Type B pancreatic cell (in vitro differentiated cells): ENCODE results near the gene ZNF526. TPM values are rescaled to one million over a fixed set of nuclear protein-coding genes. Genes with fewer than 3 reads are reported as not detected.

ENCODE experiments used
- DNase-seq: peaks from one replicate; pipeline ENCODE4 v3.0.0; 2021; ENCODE audit warnings: mixed read lengths; ENCODE audit not compliant: unreplicated experiment; ENCODE audit errors: extremely low spot score
- H3K27ac Mint-ChIP-seq: 2 replicates; pipeline ENCODE4 v1.8.0; 2021; ENCODE audit warnings: mild to moderate bottlenecking, mixed read lengths
- H3K27me3 Mint-ChIP-seq: 2 replicates; pipeline ENCODE4 v1.8.0; 2021; ENCODE audit warnings: mixed read lengths
- H3K36me3 Mint-ChIP-seq: 2 replicates; pipeline ENCODE4 v1.8.0; 2021; ENCODE audit warnings: mixed read lengths
- H3K4me1 Mint-ChIP-seq: one replicate; pipeline ENCODE4 v1.8.0; 2021; ENCODE audit warnings: mixed read lengths; ENCODE audit not compliant: unreplicated experiment
- H3K4me3 Mint-ChIP-seq: 2 replicates; pipeline ENCODE4 v1.8.0; 2021; ENCODE audit warnings: mild to moderate bottlenecking, mixed read lengths
- H3K9me3 Mint-ChIP-seq: 2 replicates; pipeline ENCODE4 v1.8.0; 2021; ENCODE audit warnings: mixed read lengths
- CTCF ChIP-seq: fragments of 200-600 bp; sonication (generic); conservative IDR thresholded peaks from 2 replicates; pipeline ENCODE4 v1.5.0; 2021; ENCODE audit warnings: antibody characterized with exemption, mild to moderate bottlenecking
- total RNA-seq: library from RNA; stranded (reverse); gene quantifications from 2 replicates; pipeline ENCODE4 v1.2.1, GENCODE V29; 2021; ENCODE audit warnings: low replicate concordance

ZNF526 gene
- total RNA-seq, 1 donor from 2014 or later: 18.2 TPM

GRCh38 chr19:42249149-42249750 is 29.1 kb downstream of the ZNF526 start:
- Mint-ChIP-seq H3K27ac (no peak overlapping the region), H3K4me3 (no peak overlapping the region), H3K27me3 (no peaks in the 10 kb centered on the region), H3K9me3 (no peaks in the 10 kb centered on the region), H3K4me1 (peaks cover 36% of the 10 kb centered on the region), H3K36me3 (peaks cover 3% of the 10 kb centered on the region)
- no peak for TF ChIP-seq CTCF
- no peak for DNase-seq

GRCh38 chr19:42249769-42250168 is 29.7 kb downstream of the ZNF526 start:
- Mint-ChIP-seq H3K27ac (no peak overlapping the region), H3K27me3 (no peaks in the 10 kb centered on the region), H3K36me3 (peaks cover 3% of the 10 kb centered on the region), H3K9me3 (no peaks in the 10 kb centered on the region), H3K4me3 (peak overlapping the region; percentile 65), H3K4me1 (peaks cover 31% of the 10 kb centered on the region)
- TF ChIP-seq CTCF: no peak
- no peak for DNase-seq

DNA sequence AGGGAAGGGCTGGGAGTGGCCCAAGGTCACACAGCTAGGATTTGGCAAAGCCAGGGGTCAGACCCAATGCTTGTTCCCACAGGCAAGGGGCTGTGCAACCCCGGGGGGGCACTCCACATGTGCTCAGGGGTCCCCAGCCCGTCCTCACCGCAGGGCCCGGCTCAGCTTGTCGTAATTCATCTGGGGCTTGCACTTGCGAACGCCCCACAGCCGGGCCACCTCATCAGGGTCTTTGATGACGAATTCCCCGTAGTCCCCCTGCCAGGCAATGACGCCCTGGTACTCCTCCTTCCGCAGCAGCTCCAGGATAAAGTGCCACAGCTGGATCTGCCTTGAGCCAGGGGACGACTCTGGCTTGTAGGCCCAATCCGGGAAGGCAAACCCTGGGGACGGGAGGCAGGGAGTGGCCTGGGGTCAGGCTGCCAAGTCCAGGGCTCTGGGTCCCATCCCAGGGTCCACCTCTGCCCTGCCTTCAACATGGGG is 30.1 kb downstream of the ZNF526 start:
- Mint-ChIP-seq H3K9me3 (no peaks in the 10 kb centered on the region), H3K4me3 (peak overlapping the region; percentile 65), H3K27me3 (no peaks in the 10 kb centered on the region), H3K27ac (no peak overlapping the region), H3K36me3 (peaks cover 3% of the 10 kb centered on the region), H3K4me1 (peaks cover 27% of the 10 kb centered on the region)
- DNase-seq: no peak
- TF ChIP-seq CTCF: no peak

- Mint-ChIP-seq H3K36me3 (peaks cover 3% of the 10 kb centered on the region), H3K4me1 (peaks cover 25% of the 10 kb centered on the region), H3K9me3 (no peaks in the 10 kb centered on the region), H3K27me3 (no peaks in the 10 kb centered on the region), H3K4me3 (no peak overlapping the region), H3K27ac (no peak overlapping the region)
- no peak for TF ChIP-seq CTCF
- no peak for DNase-seq
Observed at GRCh38 chr19:42250666-42251531, 30.8 kb downstream of the ZNF526 start.

GRCh38 chr19:42251572-42252358 is 31.7 kb downstream of the ZNF526 start:
- H3K36me3 Mint-ChIP-seq: peaks cover 3% of the 10 kb centered on the region
- TF ChIP-seq CTCF: no peak
- H3K9me3 Mint-ChIP-seq: no peaks in the 10 kb centered on the region
- peak overlapping the region; percentile 80 for H3K27ac Mint-ChIP-seq
- DNase-seq: no peak
- peaks cover 26% of the 10 kb centered on the region for H3K4me1 Mint-ChIP-seq
- H3K27me3 Mint-ChIP-seq: no peaks in the 10 kb centered on the region
- peak overlapping the region; percentile 95 for H3K4me3 Mint-ChIP-seq
